OCI-LY7 (cell line): ENCODE measurements around the gene TOM1L2. TPM values are rescaled to one million over a fixed set of nuclear protein-coding genes. Genes with fewer than 3 reads are reported as not detected.
A peak's percentile ranks its signal among the peaks of the same experiment; 100 is the strongest.

ENCODE experiments used
- BruUV-seq: library from RNA; stranded (reverse); fragments of 400-500 nt; replicated peaks from 2 replicates; lab custom pipeline; 2021; lab: Mats Ljungman, UMichigan
- CTCF ChIA-PET: fragments of 300-600 bp; sonication (Branson Sonifier 250); formaldehyde crosslinking; loops from one replicate; lab custom pipeline; 2022; ENCODE audit warnings: antibody characterized with exemption; ENCODE audit not compliant: unreplicated experiment; lab: Charles Lee
- POLR2A ChIA-PET: fragments of 300-600 bp; sonication (Branson Sonifier 250); formaldehyde crosslinking; loops from one replicate; lab custom pipeline; 2022; ENCODE audit warnings: antibody characterized with exemption; lab: Charles Lee
- DNase-seq: peaks from one replicate; pipeline ENCODE4 v3.0.0-alpha.2; 2015; ENCODE audit warnings: low spot score
- H2AFZ ChIP-seq: fragments of 200-600 bp; sonication (generic), shearing (Covaris generic); 2 replicates; pipeline ENCODE4 v1.6.1; 2014; ENCODE audit warnings: mild to moderate bottlenecking, antibody characterized with exemption, low read length, moderate library complexity
- H3K27ac ChIP-seq: fragments of 200-600 bp; sonication (generic); 2 replicates; pipeline ENCODE4 v1.5.1; 2014; ENCODE audit warnings: mixed run types, low read depth, mild to moderate bottlenecking, moderate library complexity, low read length, inconsistent platforms; ENCODE audit not compliant: poor library complexity, severe bottlenecking
- H3K36me3 ChIP-seq: fragments of 200-600 bp; sonication (generic); 2 replicates; pipeline ENCODE4 v1.6.1; 2014; ENCODE audit warnings: mild to moderate bottlenecking, antibody characterized with exemption, low read length, moderate library complexity, mixed read lengths; ENCODE audit not compliant: insufficient read depth
- H3K4me1 ChIP-seq: fragments of 200-600 bp; sonication (generic); 2 replicates; pipeline ENCODE4 v1.5.1; 2014; ENCODE audit warnings: mild to moderate bottlenecking, low read length; ENCODE audit not compliant: insufficient read depth, poor library complexity, severe bottlenecking
- H3K4me2 ChIP-seq: fragments of 200-600 bp; sonication (generic); 2 replicates; pipeline ENCODE4 v1.6.1; 2014; ENCODE audit warnings: mild to moderate bottlenecking, low read length
- H3K4me3 ChIP-seq: fragments of 200-600 bp; sonication (generic); 2 replicates; pipeline ENCODE4 v1.5.1; 2014; ENCODE audit warnings: mild to moderate bottlenecking, low read depth, low read length; ENCODE audit not compliant: poor library complexity, severe bottlenecking
- H3K79me2 ChIP-seq: fragments of 200-600 bp; sonication (generic); 2 replicates; pipeline ENCODE4 v1.6.1; 2016; ENCODE audit warnings: low read depth, mild to moderate bottlenecking, low read length, moderate library complexity, mixed read lengths; ENCODE audit not compliant: insufficient read depth
- H3K9me2 ChIP-seq: fragments of 200-600 bp; sonication (generic); 2 replicates; pipeline ENCODE4 v1.6.1; 2016; ENCODE audit warnings: mild to moderate bottlenecking, low read length, mixed read lengths; ENCODE audit not compliant: insufficient read depth
- H3K9me3 ChIP-seq: fragments of 200-600 bp; sonication (generic); 2 replicates; pipeline ENCODE4 v1.6.1; 2014; ENCODE audit warnings: mild to moderate bottlenecking, mixed run types, low read length, mixed read lengths
- H4K20me1 ChIP-seq: fragments of 200-600 bp; sonication (generic); 2 replicates; pipeline ENCODE4 v1.6.1; 2014; ENCODE audit warnings: mild to moderate bottlenecking, antibody characterized with exemption, low read length, moderate library complexity, mixed read lengths; ENCODE audit not compliant: insufficient read depth
- CTCF ChIP-seq: fragments of 200-600 bp; sonication (generic); conservative IDR thresholded peaks from 2 replicates; pipeline ENCODE4 v1.5.1; 2014; ENCODE audit warnings: mild to moderate bottlenecking, antibody characterized with exemption, low read length, moderate library complexity, mixed read lengths
- EZH2phosphoT487 ChIP-seq: fragments of 200-600 bp; sonication (generic); IDR thresholded peaks from 2 replicates; pipeline ENCODE4 v1.6.1; 2018; ENCODE audit warnings: low read depth, borderline replicate concordance, mild to moderate bottlenecking, mixed run types, antibody characterized with exemption, low read length, moderate library complexity, mixed read lengths
- intact Hi-C: fragments of 100-400 bp; cut with micrococcal nuclease; formaldehyde crosslinking; loops from one replicate; pipeline ENCODE4 v1.10.0; 2022; ENCODE audit not compliant: unreplicated experiment
- total RNA-seq, 2 experiments: library from RNA; depleted of rRNA in 1 of 2; stranded (reverse); fragments of >200 nt in 1 of 2; shearing (Covaris generic) in 1 of 2; gene quantifications; 2 replicates each; pipeline ENCODE4 v1.2.3, GENCODE V29; 2014 to 2022

Gene TOM1L2
- total RNA-seq, 2 experiments from 2014 or later: 4.9 to 14.3 TPM

DNA sequence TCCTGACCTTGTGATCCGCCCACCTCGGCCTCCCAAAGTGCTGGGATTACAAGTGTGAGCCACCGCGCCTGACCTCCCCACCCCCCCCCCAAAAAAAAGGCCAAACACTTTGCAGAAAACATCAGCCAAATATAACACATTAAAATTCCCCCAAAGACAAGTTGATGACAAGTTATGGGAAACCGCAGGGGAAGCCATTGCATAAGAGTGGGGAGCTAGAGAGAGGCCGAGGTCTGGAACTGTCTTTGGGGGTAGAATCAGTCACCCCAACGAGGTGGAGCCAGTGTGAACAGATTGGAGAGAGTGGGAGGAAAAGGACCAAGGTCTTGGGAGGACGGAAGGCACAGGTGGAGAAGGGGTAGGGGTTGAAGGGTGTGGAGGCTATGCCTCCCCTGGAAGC is 3.2 kb upstream of the TOM1L2 start:
- intact Hi-C loops: no loop called here

GRCh38 chr17:17972952-17973254 is 703 bp upstream of the TOM1L2 start:
- Histone ChIP-seq H4K20me1 (no peaks in the 10 kb centered on the region), H3K9me2 (no peaks in the 10 kb centered on the region), H3K4me3 (peak overlapping the region; percentile 69), H3K36me3 (no peaks in the 10 kb centered on the region), H3K27ac (no peak overlapping the region), H3K79me2 (no peaks in the 10 kb centered on the region), H3K4me1 (peaks cover 12% of the 10 kb centered on the region), H3K4me2 (peak overlapping the region; percentile 78), H2AFZ (peak overlapping the region; percentile 52), H3K9me3 (no peaks in the 10 kb centered on the region)
- intact Hi-C loops: loop anchor here (1.0 to 2.0 kb wide), 2 partner anchors 66 to 185 kb away; partner anchors contain the start of genes ATPAF2 and GID4
- no peak for DNase-seq
- POLR2A ChIA-PET: interaction anchor here (0.6 to 1.7 kb wide), 5 partner anchors 12 to 281 kb away, joined by 3 to 5 read pairs (median 4); no protein-coding TSS in a partner anchor
- CTCF ChIA-PET: no interaction called here
- BruUV-seq: no TSS peak
- TF ChIP-seq CTCF (no peak), EZH2phosphoT487 (no peak)

More for the DNA sequence above, 3.2 kb upstream of the TOM1L2 start:
- Histone ChIP-seq H3K9me2 (no peaks in the 10 kb centered on the region), H3K9me3 (no peaks in the 10 kb centered on the region), H3K4me1 (peaks cover 12% of the 10 kb centered on the region), H3K4me3 (no peak overlapping the region), H4K20me1 (no peaks in the 10 kb centered on the region), H3K4me2 (no peak overlapping the region), H2AFZ (no peak overlapping the region), H3K36me3 (no peaks in the 10 kb centered on the region), H3K27ac (no peak overlapping the region), H3K79me2 (no peaks in the 10 kb centered on the region)
- CTCF ChIA-PET: no interaction called here
- POLR2A ChIA-PET: no interaction called here
- DNase-seq: no peak
- BruUV-seq: no TSS peak
- no peak for TF ChIP-seq CTCF
- no peak for TF ChIP-seq EZH2phosphoT487

DNA sequence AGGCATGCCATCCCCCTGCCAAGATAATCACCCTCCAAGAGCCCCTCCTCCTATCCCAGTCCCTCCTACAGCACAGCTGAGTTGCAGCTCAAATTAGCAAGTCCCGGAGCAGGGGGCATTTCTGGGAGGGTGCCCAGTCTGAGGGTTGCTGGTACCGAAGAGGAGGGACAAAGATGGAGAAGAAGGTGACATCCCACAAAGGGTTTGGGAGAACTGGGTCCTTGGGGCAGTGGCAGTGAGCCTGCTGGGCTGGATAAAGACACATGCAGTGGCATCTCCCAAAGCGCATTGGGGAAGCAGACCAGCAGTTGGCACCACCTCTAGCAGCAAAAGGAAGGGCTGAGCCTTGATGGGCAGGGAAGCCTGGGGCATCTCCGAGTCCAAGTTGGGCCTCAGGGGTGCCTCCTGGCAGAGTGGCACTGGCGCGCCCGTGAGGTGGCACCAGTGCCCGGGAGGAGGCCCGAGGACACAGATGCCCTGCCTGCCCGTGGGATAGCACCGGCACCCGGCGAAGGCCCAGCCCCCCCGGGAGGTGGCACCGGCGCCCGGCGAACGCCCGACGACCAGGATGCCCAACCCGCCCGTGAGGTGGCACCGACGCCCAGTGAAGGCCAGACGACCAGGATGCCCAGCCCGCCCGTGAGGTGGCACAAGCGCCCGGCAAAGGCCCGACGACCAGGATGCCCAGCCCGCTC is 622 bp downstream of the TOM1L2 start:
- Histone ChIP-seq H3K4me3 (peak overlapping the region; percentile 81), H3K4me1 (peaks cover 12% of the 10 kb centered on the region), H3K9me2 (no peaks in the 10 kb centered on the region), H3K36me3 (no peaks in the 10 kb centered on the region), H2AFZ (peak overlapping the region; percentile 84), H4K20me1 (no peaks in the 10 kb centered on the region), H3K79me2 (no peaks in the 10 kb centered on the region), H3K4me2 (peak overlapping the region; percentile 90), H3K27ac (no peak overlapping the region), H3K9me3 (no peaks in the 10 kb centered on the region)
- intact Hi-C loops: loop anchor here (1.0 to 2.0 kb wide), 2 partner anchors 67 to 187 kb away; partner anchors contain the start of genes ATPAF2 and GID4
- ChIA-PET POLR2A (interaction anchor here (0.7 to 1.7 kb wide), 4 partner anchors 13 to 185 kb away, joined by 3 to 5 read pairs (median 4); no protein-coding TSS in a partner anchor), CTCF (no interaction called here)
- no peak for TF ChIP-seq EZH2phosphoT487
- TF ChIP-seq CTCF: no peak
- no TSS peak for BruUV-seq
- DNase-seq: no peak
